ENCODE measurements around the gene MFRP. TPM values are rescaled to one million over a fixed set of nuclear protein-coding genes. Genes with fewer than 3 reads are reported as not detected.

The MFRP gene
- total RNA-seq, 4 donors from 2014 or later: 0.11 TPM; not detected in 3

GRCh38 chr11:119324189-119324588, 22.3 kb downstream of the MFRP start:
- Histone ChIP-seq H3K4me1 (peaks cover 29% of the 10 kb centered on the region), H3K27ac (no peak overlapping the region), H3K4me3 (no peak overlapping the region), H3K9me3 (no peaks in the 10 kb centered on the region), H3K27me3 (peaks cover 8% of the 10 kb centered on the region), H3K36me3 (no peaks in the 10 kb centered on the region)
- TF ChIP-seq POLR2A (IDR thresholded peaks at IDR 0.05) (no peak), EP300 (IDR thresholded peaks at IDR 0.05) (no peak), POLR2AphosphoS5 (IDR thresholded peaks at IDR 0.05) (no peak)
- TF ChIP-seq, protein P1, sequence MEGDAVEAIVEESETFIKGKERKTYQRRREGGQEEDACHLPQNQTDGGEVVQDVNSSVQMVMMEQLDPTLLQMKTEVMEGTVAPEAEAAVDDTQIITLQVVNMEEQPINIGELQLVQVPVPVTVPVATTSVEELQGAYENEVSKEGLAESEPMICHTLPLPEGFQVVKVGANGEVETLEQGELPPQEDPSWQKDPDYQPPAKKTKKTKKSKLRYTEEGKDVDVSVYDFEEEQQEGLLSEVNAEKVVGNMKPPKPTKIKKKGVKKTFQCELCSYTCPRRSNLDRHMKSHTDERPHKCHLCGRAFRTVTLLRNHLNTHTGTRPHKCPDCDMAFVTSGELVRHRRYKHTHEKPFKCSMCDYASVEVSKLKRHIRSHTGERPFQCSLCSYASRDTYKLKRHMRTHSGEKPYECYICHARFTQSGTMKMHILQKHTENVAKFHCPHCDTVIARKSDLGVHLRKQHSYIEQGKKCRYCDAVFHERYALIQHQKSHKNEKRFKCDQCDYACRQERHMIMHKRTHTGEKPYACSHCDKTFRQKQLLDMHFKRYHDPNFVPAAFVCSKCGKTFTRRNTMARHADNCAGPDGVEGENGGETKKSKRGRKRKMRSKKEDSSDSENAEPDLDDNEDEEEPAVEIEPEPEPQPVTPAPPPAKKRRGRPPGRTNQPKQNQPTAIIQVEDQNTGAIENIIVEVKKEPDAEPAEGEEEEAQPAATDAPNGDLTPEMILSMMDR (IDR thresholded peaks at IDR 0.05): no peak
- DNase-seq (ENCODE audit: low spot score in 2 of 2): peak in 1 of 2 donors; percentile 29
- 58% methylated on average over 4 of the region's 4 CpGs for WGBS

DNA sequence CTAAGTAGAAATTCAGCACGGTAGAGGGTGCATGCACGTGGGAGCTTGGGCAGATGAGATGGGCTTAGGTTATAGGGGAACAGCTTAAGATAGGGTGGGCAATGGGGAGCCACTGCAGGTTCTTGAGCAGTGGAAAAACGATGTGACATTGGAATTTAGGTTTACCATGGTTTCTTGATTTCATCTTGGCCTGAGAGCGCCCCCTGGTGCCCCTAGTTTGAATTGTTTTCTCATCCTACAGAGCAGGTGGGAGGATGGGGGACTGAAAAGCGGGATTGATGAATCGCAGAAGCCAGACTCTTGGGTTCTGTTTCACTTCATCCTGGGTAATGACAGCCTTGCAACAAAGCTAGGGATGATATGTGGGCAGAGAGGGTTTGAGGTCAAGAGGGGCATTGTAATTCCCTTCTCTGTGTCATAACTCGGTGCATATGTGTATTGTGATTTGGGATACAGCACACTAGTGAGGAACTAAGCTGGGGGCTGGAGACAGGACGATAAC, 22.9 kb downstream of the MFRP start:
- no peaks in the 10 kb centered on the region for H3K36me3 ChIP-seq
- H3K4me1 ChIP-seq: peaks cover 33% of the 10 kb centered on the region
- DNase-seq (ENCODE audit: low spot score in 2 of 2): peak; percentile 84 to 85
- H3K27ac ChIP-seq: no peak overlapping the region
- TF ChIP-seq EP300 (IDR thresholded peaks at IDR 0.05): no peak
- no peak for TF ChIP-seq POLR2AphosphoS5 (IDR thresholded peaks at IDR 0.05)
- no peak for TF ChIP-seq POLR2A (IDR thresholded peaks at IDR 0.05)
- TF ChIP-seq, protein P1 (IDR thresholded peaks at IDR 0.05): peak; percentile 47 to 75
- 18% methylated on average over 8 of the region's 8 CpGs for WGBS
- peaks cover 8% of the 10 kb centered on the region for H3K27me3 ChIP-seq
- H3K4me3 ChIP-seq: no peak overlapping the region
- H3K9me3 ChIP-seq: no peaks in the 10 kb centered on the region

DNA sequence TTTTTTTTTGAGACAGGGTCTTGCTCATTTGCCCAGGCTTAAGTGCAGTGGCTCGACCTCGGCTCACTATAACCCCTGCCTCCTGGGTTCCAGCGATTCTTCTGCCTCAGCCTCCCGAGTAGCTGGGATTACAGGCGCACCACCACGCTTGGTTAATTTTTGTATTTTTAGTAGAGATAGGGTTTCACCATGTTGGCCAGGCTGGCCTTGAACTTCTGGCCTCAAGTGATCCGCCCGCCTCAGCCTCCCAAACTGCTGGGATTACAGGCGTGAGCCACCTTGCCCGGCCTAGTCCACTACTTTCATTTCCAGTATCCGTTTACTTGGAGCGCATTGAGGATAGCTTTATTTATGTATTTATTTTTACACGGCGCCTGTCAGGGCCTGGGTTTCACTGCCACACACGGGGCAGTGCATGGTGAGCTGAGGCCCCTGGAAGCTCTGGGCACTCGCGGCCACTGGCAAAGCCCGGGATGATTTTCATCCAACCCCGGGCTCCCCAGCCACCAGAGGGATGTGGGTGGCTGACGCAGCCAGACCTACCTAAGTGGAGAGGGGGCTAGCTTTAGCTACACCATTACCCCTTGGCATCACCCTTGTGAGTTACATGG, 23.5 kb downstream of the MFRP start:
- WGBS: 87% methylated on average over 20 of the region's 20 CpGs
- DNase-seq (ENCODE audit: low spot score in 2 of 2): peak; percentile 53 to 56
- no peak for TF ChIP-seq EP300 (IDR thresholded peaks at IDR 0.05)
- TF ChIP-seq POLR2AphosphoS5 (IDR thresholded peaks at IDR 0.05): no peak
- TF ChIP-seq POLR2A (IDR thresholded peaks at IDR 0.05): no peak
- TF ChIP-seq, protein P1 (IDR thresholded peaks at IDR 0.05): no peak
- Histone ChIP-seq H3K27me3 (peaks cover 8% of the 10 kb centered on the region), H3K36me3 (no peaks in the 10 kb centered on the region), H3K9me3 (no peaks in the 10 kb centered on the region), H3K27ac (no peak overlapping the region), H3K4me1 (peaks cover 37% of the 10 kb centered on the region), H3K4me3 (no peak overlapping the region)

DNA sequence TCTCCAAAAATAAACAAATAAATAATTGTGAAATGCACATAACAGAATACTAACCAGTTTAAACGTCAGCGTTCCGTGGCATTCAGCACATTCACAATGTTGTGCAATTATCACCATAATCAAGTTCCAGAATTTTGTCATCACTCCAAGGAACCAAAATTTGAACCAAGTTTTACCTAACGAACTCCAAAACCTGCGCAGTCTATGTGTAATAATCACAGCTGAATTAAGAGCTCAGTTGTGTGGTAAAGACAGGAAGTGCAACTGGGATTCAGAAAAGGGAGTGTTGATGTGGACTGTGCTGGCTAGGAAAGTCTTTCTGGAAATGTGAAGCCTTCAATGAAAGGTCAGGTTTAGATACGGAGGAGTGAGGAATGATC, 24.2 kb downstream of the MFRP start:
- Histone ChIP-seq H3K4me3 (no peak overlapping the region), H3K27me3 (peaks cover 10% of the 10 kb centered on the region), H3K9me3 (no peaks in the 10 kb centered on the region), H3K36me3 (no peaks in the 10 kb centered on the region), H3K27ac (no peak overlapping the region), H3K4me1 (peaks cover 44% of the 10 kb centered on the region)
- DNase-seq (ENCODE audit: low spot score in 2 of 2): peak in 1 of 2 donors; percentile 16
- WGBS: 53% methylated on average over 6 of the region's 6 CpGs
- TF ChIP-seq, protein P1 (IDR thresholded peaks at IDR 0.05): no peak
- TF ChIP-seq POLR2A (IDR thresholded peaks at IDR 0.05) (no peak), EP300 (IDR thresholded peaks at IDR 0.05) (no peak), POLR2AphosphoS5 (IDR thresholded peaks at IDR 0.05) (no peak)

DNA sequence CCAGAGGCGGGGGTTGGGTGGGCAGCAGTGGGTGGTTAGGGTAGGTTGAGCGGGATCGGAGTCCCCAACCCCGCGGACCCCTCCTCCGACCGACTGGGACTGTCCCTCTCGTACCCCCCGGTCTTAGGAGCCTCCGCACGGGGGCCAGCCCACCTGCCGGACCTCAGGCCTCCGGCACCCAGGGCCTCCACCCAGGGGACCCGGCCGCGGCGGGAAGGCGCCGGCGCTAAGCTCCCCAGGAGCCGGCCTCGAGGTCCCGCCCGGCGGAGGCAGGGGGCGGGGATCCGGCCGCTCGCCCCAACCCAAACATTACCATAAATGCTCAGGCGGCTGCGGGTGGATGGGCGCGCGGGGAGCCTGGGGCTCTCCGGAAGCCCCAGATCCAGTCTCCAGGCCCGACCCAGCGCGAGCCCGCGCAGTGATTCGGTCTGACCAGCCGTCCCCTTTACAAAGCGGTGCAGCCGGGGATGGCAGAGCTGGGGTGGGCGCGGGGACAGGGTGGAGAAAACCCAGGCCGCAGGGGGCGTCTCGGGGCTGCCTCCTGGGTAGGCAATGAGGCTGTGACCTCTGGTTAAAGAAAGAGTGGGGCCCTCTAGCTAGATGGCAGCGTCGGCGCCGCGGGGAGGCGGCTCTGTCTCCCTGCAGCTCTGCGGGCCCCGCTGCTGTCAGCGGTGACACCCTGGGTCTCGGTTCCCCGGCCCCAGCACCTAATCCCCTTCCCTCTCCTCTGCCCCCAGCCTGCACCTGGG, 25.6 kb downstream of the MFRP start:
- Histone ChIP-seq H3K36me3 (no peaks in the 10 kb centered on the region), H3K4me3 (peak overlapping the region; percentile 58), H3K27ac (peak overlapping the region; percentile 82), H3K27me3 (peaks cover 22% of the 10 kb centered on the region), H3K9me3 (no peaks in the 10 kb centered on the region), H3K4me1 (peaks cover 56% of the 10 kb centered on the region)
- 0% methylated on average over 4 of the region's 60 CpGs for WGBS
- DNase-seq (ENCODE audit: low spot score in 2 of 2): peak; percentile 75 to 81
- TF ChIP-seq POLR2A (IDR thresholded peaks at IDR 0.05) (no peak), POLR2AphosphoS5 (IDR thresholded peaks at IDR 0.05) (no peak), EP300 (IDR thresholded peaks at IDR 0.05) (no peak)
- TF ChIP-seq, protein P1 (IDR thresholded peaks at IDR 0.05): no peak
